Kidney epithelial cell (primary cell): Measurements from ENCODE around the gene CDK5R2. TPM values are rescaled to one million over a fixed set of nuclear protein-coding genes. Genes with fewer than 3 reads are reported as not detected.
A peak's percentile ranks its signal among the peaks of the same experiment; 100 is the strongest.

ENCODE experiments used
- DNase-seq: peaks from one replicate; pipeline ENCODE4 v3.0.0-alpha.2; 2010; ENCODE audit warnings: low read depth
- H3K27me3 ChIP-seq: 2 replicates; pipeline ENCODE4 v1.6.0; 2011; ENCODE audit warnings: low read length; ENCODE audit not compliant: control insufficient read depth, insufficient read depth
- H3K36me3 ChIP-seq: 2 replicates; pipeline ENCODE4 v1.5.1; 2011; ENCODE audit warnings: low read length; ENCODE audit not compliant: control insufficient read depth, insufficient read depth
- H3K4me3 ChIP-seq: 2 replicates; pipeline ENCODE4 v1.5.1; 2011; ENCODE audit warnings: low read depth, mild to moderate bottlenecking, control low read depth, low read length
- total RNA-seq: library from RNA; depleted of rRNA; stranded (reverse); fragments of >200 nt; gene quantifications from 2 replicates; pipeline ENCODE4 v1.2.3, GENCODE V29; 2015
- TF ChIP-seq, protein P1 (sequence below): IDR thresholded peaks from 2 replicates; pipeline ENCODE4 v1.5.1; 2011; ENCODE audit warnings: mild to moderate bottlenecking, moderate library complexity, low read length, control low read depth, inconsistent platforms; ENCODE audit not compliant: insufficient read depth, poor library complexity, severe bottlenecking

CDK5R2 gene
- total RNA-seq, 1 donor from 2014 or later, result 0.21 TPM

- no peaks in the 10 kb centered on the region for H3K36me3 ChIP-seq
- TF ChIP-seq, protein P1, sequence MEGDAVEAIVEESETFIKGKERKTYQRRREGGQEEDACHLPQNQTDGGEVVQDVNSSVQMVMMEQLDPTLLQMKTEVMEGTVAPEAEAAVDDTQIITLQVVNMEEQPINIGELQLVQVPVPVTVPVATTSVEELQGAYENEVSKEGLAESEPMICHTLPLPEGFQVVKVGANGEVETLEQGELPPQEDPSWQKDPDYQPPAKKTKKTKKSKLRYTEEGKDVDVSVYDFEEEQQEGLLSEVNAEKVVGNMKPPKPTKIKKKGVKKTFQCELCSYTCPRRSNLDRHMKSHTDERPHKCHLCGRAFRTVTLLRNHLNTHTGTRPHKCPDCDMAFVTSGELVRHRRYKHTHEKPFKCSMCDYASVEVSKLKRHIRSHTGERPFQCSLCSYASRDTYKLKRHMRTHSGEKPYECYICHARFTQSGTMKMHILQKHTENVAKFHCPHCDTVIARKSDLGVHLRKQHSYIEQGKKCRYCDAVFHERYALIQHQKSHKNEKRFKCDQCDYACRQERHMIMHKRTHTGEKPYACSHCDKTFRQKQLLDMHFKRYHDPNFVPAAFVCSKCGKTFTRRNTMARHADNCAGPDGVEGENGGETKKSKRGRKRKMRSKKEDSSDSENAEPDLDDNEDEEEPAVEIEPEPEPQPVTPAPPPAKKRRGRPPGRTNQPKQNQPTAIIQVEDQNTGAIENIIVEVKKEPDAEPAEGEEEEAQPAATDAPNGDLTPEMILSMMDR, result no peak
- H3K27me3 ChIP-seq, result peaks cover 91% of the 10 kb centered on the region
- H3K4me3 ChIP-seq, result no peak overlapping the region
- DNase-seq, result no peak
Measured at GRCh38 chr2:218992703-218993344, 33.4 kb downstream of the CDK5R2 start.

GRCh38 chr2:218993345-218994315 lies 34.2 kb downstream of the CDK5R2 start, which contains the start of gene CRYBA2:
Gene CRYBA2, minus strand, starts transcription at chr2:218993422. Its CDS starts 246 bp downstream, at chr2:218993176.
- H3K27me3 ChIP-seq, result peaks cover 95% of the 10 kb centered on the region
- no peaks in the 10 kb centered on the region for H3K36me3 ChIP-seq
- DNase-seq, result no peak
- TF ChIP-seq, protein P1, result no peak
- no peak within 1 kb of the TSS for H3K4me3 ChIP-seq

DNA sequence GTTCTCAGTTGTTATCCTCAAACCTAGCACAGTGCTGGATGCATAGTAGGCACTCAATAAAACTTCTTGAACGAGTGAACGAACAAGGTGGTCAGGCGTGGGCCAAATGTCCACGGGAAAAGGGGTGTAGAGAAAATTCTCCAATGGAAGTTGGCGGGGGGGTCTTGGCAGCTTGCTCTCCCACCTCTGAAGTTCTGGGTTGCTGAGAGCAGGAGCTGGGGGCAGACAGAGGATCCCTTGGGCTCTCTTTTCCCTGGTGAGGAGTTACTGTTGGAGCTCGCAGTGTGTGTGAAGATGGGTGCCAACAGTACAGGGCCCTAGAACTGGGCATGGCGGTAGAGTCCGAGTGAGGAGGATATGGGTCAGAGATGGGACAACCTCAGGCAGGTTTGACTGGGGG lies 36.1 kb downstream of the CDK5R2 start:
- Histone ChIP-seq H3K27me3 (peaks cover 92% of the 10 kb centered on the region), H3K4me3 (no peak overlapping the region)

GRCh38 chr2:218995972-218996711 lies 36.7 kb downstream of the CDK5R2 start:
- DNase-seq, result no peak
- peaks cover 92% of the 10 kb centered on the region for H3K27me3 ChIP-seq
- no peaks in the 10 kb centered on the region for H3K36me3 ChIP-seq
- TF ChIP-seq, protein P1, result peak; percentile 88
- peak overlapping the region; percentile 21 for H3K4me3 ChIP-seq

More for the DNA sequence above, 36.1 kb downstream of the CDK5R2 start:
- no peaks in the 10 kb centered on the region for H3K36me3 ChIP-seq
- no peak for DNase-seq
- TF ChIP-seq, protein P1, result no peak

DNA sequence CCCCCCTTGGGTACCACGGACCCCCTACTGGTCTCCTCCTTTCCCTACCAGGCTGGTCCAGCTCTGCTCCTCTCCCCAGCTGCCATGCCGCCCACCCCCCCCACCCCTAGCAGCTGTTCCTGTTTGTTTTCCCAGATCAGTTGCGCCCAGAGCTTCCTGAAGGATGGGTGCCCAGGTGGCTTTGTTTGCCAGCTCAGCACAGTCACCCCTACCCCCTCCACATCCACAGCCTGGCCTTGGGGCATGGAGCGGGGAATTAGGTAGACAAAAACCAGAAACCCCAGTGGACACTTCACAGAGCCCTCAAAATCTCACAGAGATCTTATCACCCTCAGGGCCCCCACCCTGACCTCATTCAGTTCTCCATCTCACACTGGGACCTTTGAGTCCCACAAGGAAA lies 37.5 kb downstream of the CDK5R2 start:
- TF ChIP-seq, protein P1, result no peak
- Histone ChIP-seq H3K4me3 (no peak overlapping the region), H3K27me3 (peaks cover 92% of the 10 kb centered on the region), H3K36me3 (no peaks in the 10 kb centered on the region)
- DNase-seq, result no peak
